ENCODE data around the gene ATRX. TPM values are rescaled to one million over a fixed set of nuclear protein-coding genes. Genes with fewer than 3 reads are reported as not detected.

Gene ATRX
- total RNA-seq, 1 experiment from 2014 or later: 85.8 TPM

DNA sequence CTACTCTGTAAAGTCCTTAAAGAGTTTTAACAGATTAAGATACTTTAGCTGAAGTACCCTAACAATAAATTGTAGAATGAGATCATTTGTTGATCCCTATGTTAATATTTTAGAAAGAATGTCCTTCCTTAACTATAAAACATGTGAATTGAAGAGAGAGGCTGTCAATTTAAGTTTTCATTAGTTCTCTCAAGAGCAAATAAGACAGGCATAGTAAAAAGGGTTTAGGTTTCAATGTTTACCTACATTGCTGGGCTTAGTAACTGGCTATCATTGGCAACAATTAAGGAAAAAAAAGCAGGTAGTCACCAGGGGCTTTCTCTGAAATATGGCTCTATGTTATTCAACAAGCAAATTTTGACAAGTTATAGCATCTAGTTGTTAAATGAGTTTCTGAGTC, 91.5 kb downstream of the ATRX start:
- intact Hi-C loops (cut with micrococcal nuclease; ENCODE audit: unreplicated experiment): no loop called here
- no TSS peak for BruUV-seq (replicated peaks)
- H3K27ac ChIP-seq (ENCODE audit: low read length): no peak overlapping the region
- no peaks in the 10 kb centered on the region for H3K4me1 ChIP-seq (ENCODE audit: control insufficient read depth, insufficient read depth, low read length)
- ChIA-PET POLR2A (no interaction called here), CTCF (no interaction called here)
- no peak for DNase-seq (ENCODE audit: low read depth, low spot score)
- TF ChIP-seq POLR2AphosphoS5 (IDR thresholded peaks at IDR 0.05; ENCODE audit: low read depth, low read length) (no peak), TCF7L2 (IDR thresholded peaks at IDR 0.05; ENCODE audit: low read depth, low read length) (no peak), REST (IDR thresholded peaks at IDR 0.05; ENCODE audit: insufficient read depth in 1 of 2, low read depth in 2 of 2, low read length in 1 of 2) (no peak), CTCF (IDR thresholded peaks at IDR 0.05) (no peak)
- no peaks in the 10 kb centered on the region for H3K9me3 ChIP-seq (ENCODE audit: control insufficient read depth, insufficient read depth, low read depth, low read length)
- in situ Hi-C loops (cut with HindIII; ENCODE audit: low pct_unique_long_range_greater_than_20kb, low sequenced_read_pairs): no loop called here
- ATAC-seq: no peak
- H3K36me3 ChIP-seq (ENCODE audit: control insufficient read depth, insufficient read depth, low read length): peaks cover 13% of the 10 kb centered on the region
- no peaks in the 10 kb centered on the region for H3K27me3 ChIP-seq (ENCODE audit: control insufficient read depth, insufficient read depth, low read length)
- H3K4me3 ChIP-seq (ENCODE audit: low read depth in 2 of 2, low read length in 2 of 2): no peak overlapping the region

DNA sequence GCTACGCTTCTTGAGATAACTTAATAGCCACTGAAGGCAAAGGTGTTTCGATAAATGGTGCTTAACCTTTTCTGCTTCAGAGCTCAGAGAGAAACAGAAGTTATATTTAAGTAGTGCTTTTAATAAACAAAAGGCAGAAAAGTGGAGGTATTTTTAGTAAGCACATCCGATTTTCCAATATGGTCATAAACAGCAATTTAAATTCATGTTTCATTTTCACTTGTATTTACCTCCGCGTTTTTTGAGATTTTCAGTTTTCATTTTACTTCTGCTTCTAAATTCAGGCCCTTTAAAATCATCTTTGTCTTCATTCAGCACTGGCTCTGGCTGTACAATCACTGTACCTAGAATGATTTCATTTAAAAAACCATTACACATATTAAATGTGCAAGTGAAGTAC, 92.4 kb downstream of the ATRX start:
- no peak for TF ChIP-seq TCF7L2 (IDR thresholded peaks at IDR 0.05; ENCODE audit: low read depth, low read length)
- no peak for TF ChIP-seq SIN3A (IDR thresholded peaks at IDR 0.05; ENCODE audit: borderline replicate concordance, insufficient read depth, low read depth, low read length)
- ChIA-PET CTCF (no interaction called here), POLR2A (no interaction called here)
- H3K4me1 ChIP-seq (ENCODE audit: control insufficient read depth, insufficient read depth, low read length): no peaks in the 10 kb centered on the region
- no peaks in the 10 kb centered on the region for H3K9me3 ChIP-seq (ENCODE audit: control insufficient read depth, insufficient read depth, low read depth, low read length)
- no TSS peak for BruUV-seq (replicated peaks)
- ATAC-seq: no peak
- intact Hi-C loops (cut with micrococcal nuclease; ENCODE audit: unreplicated experiment) (no loop called here), in situ Hi-C loops (cut with HindIII; ENCODE audit: low pct_unique_long_range_greater_than_20kb, low sequenced_read_pairs) (no loop called here)
- no peak overlapping the region for H3K27ac ChIP-seq (ENCODE audit: low read length)
- peaks cover 16% of the 10 kb centered on the region for H3K36me3 ChIP-seq (ENCODE audit: control insufficient read depth, insufficient read depth, low read length)
- DNase-seq (ENCODE audit: low read depth, low spot score): no peak
- H3K27me3 ChIP-seq (ENCODE audit: control insufficient read depth, insufficient read depth, low read length): no peaks in the 10 kb centered on the region
- H3K4me3 ChIP-seq (ENCODE audit: low read depth in 2 of 2, low read length in 2 of 2): no peak overlapping the region

DNA sequence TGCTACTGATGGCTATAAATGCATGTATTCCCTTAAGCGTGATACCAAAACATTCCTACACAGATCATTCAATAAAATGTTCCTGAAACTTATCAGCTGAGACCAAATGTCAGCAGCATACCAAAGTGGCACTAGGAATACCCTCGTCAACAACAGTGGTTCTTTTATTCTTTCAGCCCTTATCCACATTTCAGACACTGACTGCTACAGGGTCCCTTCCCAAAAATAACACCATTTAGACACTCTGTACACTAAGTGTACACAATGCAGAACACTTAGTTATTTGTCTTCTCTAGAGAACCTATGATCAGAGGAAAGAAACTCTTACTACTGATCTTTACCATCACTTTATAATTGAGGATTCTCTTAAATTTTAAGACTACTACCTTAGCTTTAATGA, 94.1 kb downstream of the ATRX start:
- peaks cover 9% of the 10 kb centered on the region for H3K36me3 ChIP-seq (ENCODE audit: control insufficient read depth, insufficient read depth, low read length)
- no peaks in the 10 kb centered on the region for H3K4me1 ChIP-seq (ENCODE audit: control insufficient read depth, insufficient read depth, low read length)
- H3K27me3 ChIP-seq (ENCODE audit: control insufficient read depth, insufficient read depth, low read length): no peaks in the 10 kb centered on the region
- BruUV-seq (replicated peaks): no TSS peak
- in situ Hi-C loops (cut with HindIII; ENCODE audit: low pct_unique_long_range_greater_than_20kb, low sequenced_read_pairs) (no loop called here), intact Hi-C loops (cut with micrococcal nuclease; ENCODE audit: unreplicated experiment) (no loop called here)
- ChIA-PET POLR2A (no interaction called here), CTCF (no interaction called here)
- no peak overlapping the region for H3K4me3 ChIP-seq (ENCODE audit: low read depth in 2 of 2, low read length in 2 of 2)
- TF ChIP-seq CTCF (IDR thresholded peaks at IDR 0.05) (no peak), TCF7L2 (IDR thresholded peaks at IDR 0.05; ENCODE audit: low read depth, low read length) (no peak), SIN3A (IDR thresholded peaks at IDR 0.05; ENCODE audit: borderline replicate concordance, insufficient read depth, low read depth, low read length) (no peak), REST (IDR thresholded peaks at IDR 0.05; ENCODE audit: insufficient read depth in 1 of 2, low read depth in 2 of 2, low read length in 1 of 2) (no peak), POLR2AphosphoS5 (IDR thresholded peaks at IDR 0.05; ENCODE audit: low read depth, low read length) (no peak)
- no peak for ATAC-seq
- DNase-seq (ENCODE audit: low read depth, low spot score): no peak
- H3K9me3 ChIP-seq (ENCODE audit: control insufficient read depth, insufficient read depth, low read depth, low read length): no peaks in the 10 kb centered on the region
- no peak overlapping the region for H3K27ac ChIP-seq (ENCODE audit: low read length)

Measured in Panc1 (cell line).